ENCODE data around the gene MMP14. TPM values are rescaled to one million over a fixed set of nuclear protein-coding genes. Genes with fewer than 3 reads are reported as not detected.
A peak's percentile ranks its signal among the peaks of the same experiment; 100 is the strongest.

Gene MMP14
- total and polyA plus RNA-seq, 2 of the 8 experiments (the other 6 are each of a cell fraction or from before 2014, with no cell fraction given), result 58.2 to 86.8 TPM

- peak within 1 kb of the TSS; percentile 43; the same call in 1 of the 2 replicates for H3K27ac ChIP-seq (ENCODE audit: low read depth, low read length)
- DNase-seq (ENCODE audit: low read depth in 1 of 2, low spot score in 2 of 2) (peak in 1 of 2 experiments; percentile 80), FAIRE-seq (no peak)
- no peak within 1 kb of the TSS for H3K14ac ChIP-seq (ENCODE audit: insufficient read length)
- peaks cover 0 to 5% (median 0%) of the 10 kb centered on the region in 4 experiments; a peak in 2 of 7 replicates for H3K4me1 ChIP-seq (replicated peaks in 1 of 4; ENCODE audit: control insufficient read depth in 3 of 4, insufficient read depth in 4 of 4, low read length in 3 of 4)
- peak within 1 kb of the TSS; percentile 34 for H3K56ac ChIP-seq (replicated peaks; ENCODE audit: insufficient read length, low read depth, low read length)
- 0 out of 2 replicates have a peak within 1 kb of the TSS, but pooled peaks have one; percentile 39 for H3K18ac ChIP-seq (ENCODE audit: extremely low read depth, low read length)
- H4K91ac ChIP-seq (replicated peaks; ENCODE audit: insufficient read length, low read length), result peak within 1 kb of the TSS; percentile 72
- H2BK15ac ChIP-seq (ENCODE audit: low read length), result no peak within 1 kb of the TSS
- no peak within 1 kb of the TSS for H2AK5ac ChIP-seq (ENCODE audit: low read depth, low read length)
- H2BK120ac ChIP-seq (replicated peaks; ENCODE audit: low read depth, low read length), result no peak within 1 kb of the TSS
- peak within 1 kb of the TSS; percentile 37 for H2BK5ac ChIP-seq (ENCODE audit: low read depth, low read length)
- H3K9me3 ChIP-seq (ENCODE audit: insufficient read depth in 2 of 2, low read depth in 1 of 2, low read length in 1 of 2), result no peaks in the 10 kb centered on the region
- peak within 1 kb of the TSS; percentile 47 for H4K5ac ChIP-seq (ENCODE audit: insufficient read length, low read depth, low read length)
- no peak within 1 kb of the TSS for H2BK20ac ChIP-seq (ENCODE audit: low read length)
- ChIA-PET POLR2A (ENCODE audit: partially characterized antibody) (interaction anchor here (0.6 to 16.3 kb wide), 9 partner anchors 7 to 90 kb away, joined by 3 to 203 read pairs (median 5); partner anchors contain the start of genes LRP10, MMP14 and OXA1L), CTCF (ENCODE audit: partially characterized antibody) (interaction anchor here (0.9 to 53.1 kb wide), 6 partner anchors 29 to 260 kb away, joined by 3 to 1562 read pairs (median 4); partner anchors contain the start of genes LRP10, MMP14 and REM2)
- peak within 1 kb of the TSS; percentile 61 for H3K4ac ChIP-seq (replicated peaks; ENCODE audit: insufficient read length, low read depth, low read length)
- no peaks in the 10 kb centered on the region; the same call in 1 of the 2 replicates for H3K79me1 ChIP-seq (ENCODE audit: low read depth, low read length)
- no peak within 1 kb of the TSS for H3K23ac ChIP-seq (ENCODE audit: insufficient read length)
- no peaks in the 10 kb centered on the region for H4K20me1 ChIP-seq (replicated peaks in 1 of 2; ENCODE audit: control insufficient read depth in 1 of 2, insufficient read depth in 2 of 2, low read length in 2 of 2)
- peak within 1 kb of the TSS; percentile 52 to 78 (median 72) for H3K9ac ChIP-seq (replicated peaks in 1 of 4; ENCODE audit: extremely low read depth in 1 of 4, low read depth in 3 of 4, low read length in 3 of 4)
- peak within 1 kb of the TSS; percentile 20; the same call in 1 of the 2 replicates for H2BK12ac ChIP-seq (ENCODE audit: low read depth, low read length)
- H3K79me2 ChIP-seq (ENCODE audit: control insufficient read depth in 1 of 2, insufficient read depth in 2 of 2, low read length in 2 of 2), result peaks cover 0 to 12% of the 10 kb centered on the region in 2 experiments; a peak in 3 of 4 replicates
- peak within 1 kb of the TSS; percentile 97 for H4K8ac ChIP-seq (ENCODE audit: extremely low read depth, insufficient read depth, low read length)
- WGBS, 2 experiments (ENCODE audit: extremely low coverage in 1 of 2, insufficient coverage in 1 of 2, insufficient read length in 1 of 2, insufficient replicate concordance in 2 of 2, low coverage in 1 of 2, low lambda C conversion rate in 2 of 2, missing lambda C conversion rate in 1 of 2), result 4% methylated on average over 41 of the region's 41 CpGs; no CpG with 5 or more reads in 1 of the 2 experiments
- peak within 1 kb of the TSS; percentile 39 to 65 for H3K4me2 ChIP-seq (ENCODE audit: insufficient read depth in 1 of 2, low read depth in 2 of 2, low read length in 2 of 2)
- no peaks in the 10 kb centered on the region for H3K23me2 ChIP-seq (ENCODE audit: low read depth, low read length)
- H2AFZ ChIP-seq (ENCODE audit: low read length), result peak within 1 kb of the TSS; percentile 69
- peak within 1 kb of the TSS; percentile 86 to 89 (median 88) for H3K4me3 ChIP-seq (ENCODE audit: extremely low read depth in 1 of 4, insufficient read depth in 2 of 4, low read depth in 3 of 4, low read length in 4 of 4)
- no peaks in the 10 kb centered on the region for H3K27me3 ChIP-seq (replicated peaks in 1 of 4; ENCODE audit: control insufficient read depth in 3 of 4, extremely low read depth in 1 of 4, insufficient read depth in 3 of 4, low read length in 3 of 4)
- peaks cover 5 to 21% (median 13%) of the 10 kb centered on the region in 4 experiments; a peak in 7 of 8 replicates for H3K36me3 ChIP-seq (ENCODE audit: control insufficient read depth in 2 of 4, insufficient read depth in 4 of 4, low read length in 3 of 4)
- TF ChIP-seq SP1 (IDR thresholded peaks at IDR 0.05; ENCODE audit: low read depth, low read length), result 0 out of 2 replicates have a peak, but pooled peaks have one; percentile 35
- peak; percentile 73 for TF ChIP-seq KDM4A (IDR thresholded peaks at IDR 0.05; ENCODE audit: low read depth, low read length, severe bottlenecking)
- peak; percentile 22; the same call in 1 of the 2 replicates for TF ChIP-seq MAX (IDR thresholded peaks at IDR 0.05)
- peak in 1 of 2 experiments; percentile 61; a peak in 2 of 3 replicates for TF ChIP-seq POLR2A (IDR thresholded peaks at IDR 0.05; ENCODE audit: control extremely low read depth in 1 of 2, low read depth in 2 of 2, low read length in 2 of 2)
- TF ChIP-seq TAF1 (IDR thresholded peaks at IDR 0.05; ENCODE audit: low read depth, low read length), result peak; percentile 60; the same call in 1 of the 2 replicates
- TF ChIP-seq CEBPB (IDR thresholded peaks at IDR 0.05; ENCODE audit: low read depth, low read length), result no peak
- peak; percentile 63 to 82; a peak in 2 of 4 replicates for TF ChIP-seq HDAC2 (IDR thresholded peaks at IDR 0.05; ENCODE audit: borderline replicate concordance in 1 of 2, low read depth in 2 of 2, low read length in 2 of 2)
- TF ChIP-seq TBP (IDR thresholded peaks at IDR 0.05; ENCODE audit: low read depth, low read length), result 0 out of 2 replicates have a peak, but pooled peaks have one; percentile 12
- TF ChIP-seq CHD2 (IDR thresholded peaks at IDR 0.05; ENCODE audit: low read length), result peak; percentile 48; the same call in 1 of the 2 replicates
- peak; percentile 22; the same call in 1 of the 2 replicates for TF ChIP-seq POLR2AphosphoS5 (IDR thresholded peaks at IDR 0.05; ENCODE audit: low read depth, low read length)
- no peak for TF ChIP-seq CBX5 (IDR thresholded peaks at IDR 0.05; ENCODE audit: low read depth, low read length)
Measured at GRCh38 chr14:22829661-22830442, 6.5 kb upstream of the MMP14 start, which contains the start of gene MRPL52. Gene MRPL52 (plus strand): TSS chr14:22829887. CDS start chr14:22829913, 26 bp downstream.

Data from H1 (cell line).